Neural cell (in vitro differentiated cells): Measurements from ENCODE around the gene ASXL1. TPM values are rescaled to one million over a fixed set of nuclear protein-coding genes. Genes with fewer than 3 reads are reported as not detected.

Experiments
- H2AFZ ChIP-seq: fragments of 200-600, 300-800 bp; sonication (generic), shearing (Covaris generic); 2 replicates; pipeline ENCODE4 v1.6.0; 2014; ENCODE audit warnings: low read depth, mild to moderate bottlenecking, antibody characterized with exemption, low read length, moderate library complexity
- H3F3A ChIP-seq: fragments of 200-600 bp; shearing (Covaris generic); 2 replicates; pipeline ENCODE4 v1.6.1; 2016; ENCODE audit warnings: mild to moderate bottlenecking, moderate library complexity, mixed read lengths, antibody characterized with exemption, low read length; ENCODE audit not compliant: insufficient read depth, poor library complexity, severe bottlenecking
- H3K27ac ChIP-seq: fragments of 200-600, 300-800 bp; sonication (generic), shearing (Covaris generic); 2 replicates; pipeline ENCODE4 v1.5.1; 2014; ENCODE audit warnings: mild to moderate bottlenecking, low read length, moderate library complexity
- H3K27me3 ChIP-seq: fragments of 300-800, 200-600 bp; sonication (generic), shearing (Covaris generic); 2 replicates; pipeline ENCODE4 v1.6.0; 2014; ENCODE audit warnings: mild to moderate bottlenecking, low read depth, low read length, moderate library complexity; ENCODE audit not compliant: insufficient read depth
- H3K36me3 ChIP-seq: fragments of 300-800, 200-600 bp; sonication (generic), shearing (Covaris generic); 2 replicates; pipeline ENCODE4 v1.5.1; 2014; ENCODE audit warnings: mild to moderate bottlenecking, antibody characterized with exemption, low read length, moderate library complexity; ENCODE audit not compliant: insufficient read depth
- H3K4me2 ChIP-seq: fragments of 300-800, 200-600 bp; sonication (generic), shearing (Covaris generic); 2 replicates; pipeline ENCODE4 v1.6.0; 2014; ENCODE audit warnings: mild to moderate bottlenecking, low read length
- H3K4me3 ChIP-seq: fragments of 300-800, 200-600 bp; sonication (generic), shearing (Covaris generic); 2 replicates; pipeline ENCODE4 v1.5.1; 2014; ENCODE audit warnings: mild to moderate bottlenecking, low read length, moderate library complexity
- H3K79me2 ChIP-seq: fragments of 200-600 bp; shearing (Covaris generic); replicated peaks from 2 replicates; pipeline ENCODE4 v1.6.0; 2014; ENCODE audit warnings: mild to moderate bottlenecking, low read length, moderate library complexity; ENCODE audit not compliant: insufficient read depth
- H3K9ac ChIP-seq: fragments of 300-800, 200-600 bp; sonication (generic), shearing (Covaris generic); 2 replicates; pipeline ENCODE4 v1.6.1; 2016; ENCODE audit warnings: mild to moderate bottlenecking, low read length, mixed read lengths
- H3K9me2 ChIP-seq: fragments of 200-600 bp; shearing (Covaris generic); 2 replicates; pipeline ENCODE4 v1.6.1; 2016; ENCODE audit warnings: mild to moderate bottlenecking, low read length, mixed read lengths; ENCODE audit not compliant: insufficient read depth
- H3K9me3 ChIP-seq: fragments of 200-600, 300-800 bp; sonication (generic), shearing (Covaris generic); 2 replicates; pipeline ENCODE4 v1.6.1; 2016; ENCODE audit warnings: mild to moderate bottlenecking, mixed run types, low read length, moderate library complexity, mixed read lengths
- H4K20me1 ChIP-seq: fragments of 200-600 bp; shearing (Covaris generic); 2 replicates; pipeline ENCODE4 v1.6.1; 2016; ENCODE audit warnings: mild to moderate bottlenecking, mixed run types; ENCODE audit not compliant: insufficient read depth
- EP300 ChIP-seq: fragments of 450-650 bp; conservative IDR thresholded peaks from 2 replicates; pipeline ENCODE4 v1.6.1; 2014; ENCODE audit warnings: antibody characterized with exemption, mild to moderate bottlenecking, moderate library complexity; ENCODE audit not compliant: poor library complexity, severe bottlenecking
- EZH2 ChIP-seq: fragments of 200-600, 300-800 bp; shearing (Covaris generic), sonication (generic); IDR thresholded peaks from 2 replicates; pipeline ENCODE4 v1.6.1; 2014; ENCODE audit warnings: antibody characterized with exemption, low read length, borderline replicate concordance, mild to moderate bottlenecking; ENCODE audit not compliant: insufficient read depth, poor library complexity, severe bottlenecking
- MXI1 ChIP-seq: fragments of 450-650 bp; conservative IDR thresholded peaks from 2 replicates; pipeline ENCODE4 v1.6.1; 2014; ENCODE audit warnings: antibody characterized with exemption, mild to moderate bottlenecking; ENCODE audit not compliant: poor library complexity, severe bottlenecking
- POLR2AphosphoS5 ChIP-seq: IDR thresholded peaks from 2 replicates; pipeline ENCODE4 v1.6.1; 2012
- RAD21 ChIP-seq: fragments of 450-650 bp; conservative IDR thresholded peaks from 2 replicates; pipeline ENCODE4 v1.6.1; 2014; ENCODE audit warnings: antibody characterized with exemption, mild to moderate bottlenecking, moderate library complexity
- SMC3 ChIP-seq: fragments of 450-650 bp; conservative IDR thresholded peaks from 2 replicates; pipeline ENCODE4 v1.6.1; 2014; ENCODE audit warnings: antibody characterized with exemption, mild to moderate bottlenecking, moderate library complexity; ENCODE audit not compliant: poor library complexity
- TAF1 ChIP-seq: IDR thresholded peaks from 2 replicates; pipeline ENCODE4 v1.6.1; 2012; ENCODE audit warnings: low read depth
- polyA plus RNA-seq: library from polyadenylated mRNA; depleted of rRNA; stranded (reverse); fragments of >200 nt; gene quantifications from 2 replicates; pipeline ENCODE4 v1.2.3, GENCODE V29; 2014
- TF ChIP-seq, protein P1 (sequence below): IDR thresholded peaks from 2 replicates; pipeline ENCODE4 v1.6.1; 2012; ENCODE audit warnings: borderline replicate concordance
- TF ChIP-seq, protein P2 (sequence below): fragments of 450-650 bp; IDR thresholded peaks from 2 replicates; pipeline ENCODE4 v1.5.1; 2014; ENCODE audit warnings: antibody characterized with exemption, mild to moderate bottlenecking, moderate library complexity; ENCODE audit not compliant: poor library complexity, severe bottlenecking

Gene ASXL1
- polyA plus RNA-seq, 1 donor from 2014 or later, result 45.9 TPM

DNA sequence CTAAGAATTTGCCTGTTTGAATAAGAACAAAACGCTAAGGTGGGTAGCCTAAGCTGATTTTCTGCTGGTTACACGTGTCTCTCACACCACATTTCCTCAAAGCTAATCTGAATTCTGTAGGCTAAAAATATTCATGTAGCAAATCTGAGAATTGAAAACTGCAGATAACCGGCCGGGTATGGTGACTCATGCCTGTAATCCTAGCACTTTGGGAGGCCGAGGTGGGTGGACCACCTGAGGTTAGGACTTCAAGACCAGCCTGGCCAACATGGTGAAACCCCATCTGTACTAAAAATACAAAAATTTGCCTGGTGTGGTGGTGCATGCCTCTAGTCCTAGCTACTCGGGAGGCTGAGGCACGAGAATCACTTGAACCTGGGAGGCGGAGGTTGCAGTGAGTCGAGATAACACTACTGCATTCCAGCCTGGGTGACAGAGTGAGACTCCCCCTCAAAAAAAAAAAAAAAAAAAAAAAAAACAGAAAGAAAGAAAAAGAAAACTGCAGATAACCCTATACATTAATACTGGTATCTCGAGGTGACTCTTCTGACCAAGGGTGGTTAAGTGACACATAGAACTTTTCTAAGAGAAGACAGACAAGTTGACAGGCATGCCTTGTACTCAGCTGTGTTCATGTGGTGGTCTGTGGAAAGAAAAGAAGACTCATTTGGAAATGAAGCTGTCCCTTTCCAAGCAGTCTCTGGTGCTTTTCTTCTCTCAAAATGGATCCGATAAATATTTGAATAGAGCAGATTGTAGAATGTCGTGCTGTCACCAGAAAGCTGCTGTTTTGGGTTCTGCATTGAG is 24.7 kb upstream of the ASXL1 start:
- no peaks in the 10 kb centered on the region for H4K20me1 ChIP-seq
- no peak overlapping the region for H3K4me3 ChIP-seq
- H2AFZ ChIP-seq, result no peak overlapping the region
- H3K9me2 ChIP-seq, result no peaks in the 10 kb centered on the region
- no peak overlapping the region for H3K27ac ChIP-seq
- no peaks in the 10 kb centered on the region for H3F3A ChIP-seq
- no peaks in the 10 kb centered on the region for H3K9me3 ChIP-seq
- H3K36me3 ChIP-seq, result no peaks in the 10 kb centered on the region
- no peak for TF ChIP-seq SMC3
- no peak for TF ChIP-seq POLR2AphosphoS5
- no peak for TF ChIP-seq RAD21
- no peak for TF ChIP-seq EP300
- TF ChIP-seq, protein P1, sequence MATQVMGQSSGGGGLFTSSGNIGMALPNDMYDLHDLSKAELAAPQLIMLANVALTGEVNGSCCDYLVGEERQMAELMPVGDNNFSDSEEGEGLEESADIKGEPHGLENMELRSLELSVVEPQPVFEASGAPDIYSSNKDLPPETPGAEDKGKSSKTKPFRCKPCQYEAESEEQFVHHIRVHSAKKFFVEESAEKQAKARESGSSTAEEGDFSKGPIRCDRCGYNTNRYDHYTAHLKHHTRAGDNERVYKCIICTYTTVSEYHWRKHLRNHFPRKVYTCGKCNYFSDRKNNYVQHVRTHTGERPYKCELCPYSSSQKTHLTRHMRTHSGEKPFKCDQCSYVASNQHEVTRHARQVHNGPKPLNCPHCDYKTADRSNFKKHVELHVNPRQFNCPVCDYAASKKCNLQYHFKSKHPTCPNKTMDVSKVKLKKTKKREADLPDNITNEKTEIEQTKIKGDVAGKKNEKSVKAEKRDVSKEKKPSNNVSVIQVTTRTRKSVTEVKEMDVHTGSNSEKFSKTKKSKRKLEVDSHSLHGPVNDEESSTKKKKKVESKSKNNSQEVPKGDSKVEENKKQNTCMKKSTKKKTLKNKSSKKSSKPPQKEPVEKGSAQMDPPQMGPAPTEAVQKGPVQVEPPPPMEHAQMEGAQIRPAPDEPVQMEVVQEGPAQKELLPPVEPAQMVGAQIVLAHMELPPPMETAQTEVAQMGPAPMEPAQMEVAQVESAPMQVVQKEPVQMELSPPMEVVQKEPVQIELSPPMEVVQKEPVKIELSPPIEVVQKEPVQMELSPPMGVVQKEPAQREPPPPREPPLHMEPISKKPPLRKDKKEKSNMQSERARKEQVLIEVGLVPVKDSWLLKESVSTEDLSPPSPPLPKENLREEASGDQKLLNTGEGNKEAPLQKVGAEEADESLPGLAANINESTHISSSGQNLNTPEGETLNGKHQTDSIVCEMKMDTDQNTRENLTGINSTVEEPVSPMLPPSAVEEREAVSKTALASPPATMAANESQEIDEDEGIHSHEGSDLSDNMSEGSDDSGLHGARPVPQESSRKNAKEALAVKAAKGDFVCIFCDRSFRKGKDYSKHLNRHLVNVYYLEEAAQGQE, result no peak
- TF ChIP-seq, protein P2, sequence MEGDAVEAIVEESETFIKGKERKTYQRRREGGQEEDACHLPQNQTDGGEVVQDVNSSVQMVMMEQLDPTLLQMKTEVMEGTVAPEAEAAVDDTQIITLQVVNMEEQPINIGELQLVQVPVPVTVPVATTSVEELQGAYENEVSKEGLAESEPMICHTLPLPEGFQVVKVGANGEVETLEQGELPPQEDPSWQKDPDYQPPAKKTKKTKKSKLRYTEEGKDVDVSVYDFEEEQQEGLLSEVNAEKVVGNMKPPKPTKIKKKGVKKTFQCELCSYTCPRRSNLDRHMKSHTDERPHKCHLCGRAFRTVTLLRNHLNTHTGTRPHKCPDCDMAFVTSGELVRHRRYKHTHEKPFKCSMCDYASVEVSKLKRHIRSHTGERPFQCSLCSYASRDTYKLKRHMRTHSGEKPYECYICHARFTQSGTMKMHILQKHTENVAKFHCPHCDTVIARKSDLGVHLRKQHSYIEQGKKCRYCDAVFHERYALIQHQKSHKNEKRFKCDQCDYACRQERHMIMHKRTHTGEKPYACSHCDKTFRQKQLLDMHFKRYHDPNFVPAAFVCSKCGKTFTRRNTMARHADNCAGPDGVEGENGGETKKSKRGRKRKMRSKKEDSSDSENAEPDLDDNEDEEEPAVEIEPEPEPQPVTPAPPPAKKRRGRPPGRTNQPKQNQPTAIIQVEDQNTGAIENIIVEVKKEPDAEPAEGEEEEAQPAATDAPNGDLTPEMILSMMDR, result no peak
- no peak for TF ChIP-seq TAF1
- TF ChIP-seq MXI1, result no peak
- TF ChIP-seq EZH2, result no peak
- H3K4me2 ChIP-seq, result no peak overlapping the region
- H3K9ac ChIP-seq, result no peak overlapping the region
- H3K27me3 ChIP-seq, result no peaks in the 10 kb centered on the region
- H3K79me2 ChIP-seq, result no peaks in the 10 kb centered on the region

DNA sequence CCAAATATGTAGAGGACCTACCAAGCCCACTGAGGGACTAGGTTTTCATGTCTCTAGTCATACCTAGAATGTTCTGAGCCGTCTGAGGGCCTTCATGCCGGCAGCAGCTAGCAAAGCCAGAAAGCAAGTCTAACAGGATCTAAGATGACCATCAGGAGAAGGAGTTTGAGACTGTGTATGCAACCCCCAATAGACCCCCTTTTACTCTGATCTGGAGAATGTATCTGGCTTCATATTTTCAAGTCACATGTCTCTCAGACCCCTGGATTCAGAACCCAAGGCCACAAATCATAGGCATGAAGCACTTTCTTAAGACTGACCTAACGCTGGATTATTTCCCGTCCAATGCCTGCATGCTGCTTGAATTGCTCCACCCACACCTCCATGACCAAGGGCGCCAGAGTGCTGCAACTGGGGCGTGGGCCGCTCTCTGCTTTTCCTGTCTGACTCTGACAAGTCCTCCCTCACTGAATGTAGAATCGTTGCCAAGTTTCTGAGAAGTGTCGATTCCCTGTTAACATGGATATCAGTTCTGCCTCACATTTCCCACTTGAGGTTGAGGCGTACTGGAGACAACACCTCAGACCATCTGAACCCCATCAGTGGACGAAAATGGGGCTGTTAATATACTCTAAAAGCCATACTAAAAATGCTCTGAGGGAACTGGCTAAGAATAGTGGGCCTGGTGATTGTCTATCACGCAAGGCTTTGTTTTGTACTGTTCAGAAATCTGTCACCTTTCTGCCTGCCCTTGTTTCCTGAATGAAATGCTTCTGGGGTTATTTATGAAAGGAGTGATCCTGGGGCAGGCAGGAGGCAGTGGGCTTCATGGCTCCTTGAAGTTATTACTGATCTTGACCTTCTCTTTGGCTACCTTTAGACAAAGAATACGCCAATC is 23.9 kb upstream of the ASXL1 start:
- H3K27me3 ChIP-seq, result no peaks in the 10 kb centered on the region
- no peak overlapping the region for H2AFZ ChIP-seq
- no peak overlapping the region for H3K9ac ChIP-seq
- no peak overlapping the region for H3K4me2 ChIP-seq
- H3K9me3 ChIP-seq, result no peaks in the 10 kb centered on the region
- H3K27ac ChIP-seq, result no peak overlapping the region
- no peaks in the 10 kb centered on the region for H3F3A ChIP-seq
- H3K79me2 ChIP-seq, result no peaks in the 10 kb centered on the region
- no peaks in the 10 kb centered on the region for H4K20me1 ChIP-seq
- TF ChIP-seq RAD21 (no peak), TAF1 (no peak), MXI1 (no peak)
- H3K36me3 ChIP-seq, result no peaks in the 10 kb centered on the region
- H3K9me2 ChIP-seq, result no peaks in the 10 kb centered on the region
- no peak overlapping the region for H3K4me3 ChIP-seq
